K562 (cell line): Measurements from ENCODE around the gene ZNF805. TPM values are rescaled to one million over a fixed set of nuclear protein-coding genes. Genes with fewer than 3 reads are reported as not detected.

Experiments used
- BRF2 ChIP-seq: IDR thresholded peaks from 3 replicates; pipeline ENCODE4 v1.6.1; 2011; ENCODE audit warnings: borderline replicate concordance, mild to moderate bottlenecking; ENCODE audit not compliant: insufficient read length, insufficient read depth
- CREB3 ChIP-seq: fragments of 450-650 bp; conservative IDR thresholded peaks from 2 replicates; pipeline ENCODE4 v1.6.1; 2016; ENCODE audit warnings: missing genetic modification characterization, low read depth, mild to moderate bottlenecking, missing compliant biosample characterization, moderate library complexity
- CREM ChIP-seq: IDR thresholded peaks from 2 replicates; pipeline ENCODE4 v1.6.1; 2014; ENCODE audit warnings: antibody characterized with exemption, low read depth
- FOXJ2 ChIP-seq: fragments of 200-800 bp; sonication (Bioruptor generic); IDR thresholded peaks from 2 replicates; pipeline ENCODE4 v1.6.1; 2016; ENCODE audit warnings: missing genetic modification characterization, missing compliant biosample characterization
- NCOA6 ChIP-seq: fragments of 450-650 bp; IDR thresholded peaks from 2 replicates; pipeline ENCODE4 v1.6.1; 2017; ENCODE audit warnings: mild to moderate bottlenecking
- NFE2L1 ChIP-seq: fragments of 450-650 bp; IDR thresholded peaks from 2 replicates; pipeline ENCODE4 v1.6.1; 2016; ENCODE audit warnings: missing genetic modification characterization, low read depth, mild to moderate bottlenecking, missing compliant biosample characterization, moderate library complexity, borderline replicate concordance
- RERE ChIP-seq: sonication (generic); formaldehyde crosslinking; IDR thresholded peaks from 2 replicates; pipeline ENCODE4 v1.8.0; 2023; ENCODE audit warnings: missing genetic modification reagents, mild to moderate bottlenecking, borderline replicate concordance
- SAP30 ChIP-seq: fragments of 200-600 bp; sonication (generic); IDR thresholded peaks from 2 replicates; pipeline ENCODE4 v1.6.1; 2012; ENCODE audit warnings: borderline replicate concordance, low read depth, mild to moderate bottlenecking, moderate library complexity, low read length, control low read depth, inconsistent platforms; ENCODE audit not compliant: insufficient read depth, poor library complexity, severe bottlenecking
- TCF15 ChIP-seq: fragments of 250-450 bp; sonication (Bioruptor Pico); IDR thresholded peaks from 2 replicates; pipeline ENCODE4 v1.8.0; 2022; ENCODE audit warnings: moderate library complexity, mild to moderate bottlenecking, inconsistent platforms
- XRCC5 ChIP-seq: fragments of 200-400 bp; formaldehyde crosslinking; IDR thresholded peaks from 2 replicates; pipeline ENCODE4 v1.6.1; 2017; ENCODE audit warnings: low read depth, mild to moderate bottlenecking, low read length
- ZNF134 ChIP-seq: fragments of 250-450 bp; sonication (Bioruptor Pico); conservative IDR thresholded peaks from 2 replicates; pipeline ENCODE4 v1.4.0; 2020
- ZNF23 ChIP-seq: fragments of 250-450 bp; sonication (Bioruptor Pico); IDR thresholded peaks from 2 replicates; pipeline ENCODE4 v1.4.0; 2020; ENCODE audit warnings: mild to moderate bottlenecking
- ZNF395 ChIP-seq: fragments of 200-800 bp; sonication (Bioruptor generic); IDR thresholded peaks from 2 replicates; pipeline ENCODE4 v1.6.1; 2017; ENCODE audit warnings: missing genetic modification characterization, missing compliant biosample characterization
- ZNF445 ChIP-seq: fragments of 250-450 bp; sonication (Bioruptor Pico); IDR thresholded peaks from 2 replicates; pipeline ENCODE4 v1.4.0; 2020; ENCODE audit warnings: low read depth, mild to moderate bottlenecking, moderate library complexity
- ZNF586 ChIP-seq: fragments of 450-650 bp; formaldehyde crosslinking; conservative IDR thresholded peaks from 2 replicates; pipeline ENCODE4 v1.4.0; 2020; ENCODE audit warnings: mild to moderate bottlenecking, moderate library complexity
- polyA plus RNA-seq, 8 experiments: library from polyadenylated mRNA; depleted of rRNA in 4 of 8; stranded (reverse) in 5 of 8; unstranded in 3 of 8; fragments of >200 nt; fragmentation: Nextera tagmentation in 2 of 8; fragmentation: Illumina TruSeq in 1 of 8; extraction: Ambion mirVana in 2 of 8; extraction: Trizol in 1 of 8; gene quantifications; 2 replicates each; pipeline versions ENCODE4 v1.2.1 to v1.2.3, GENCODE V29; 2011 to 2014; ENCODE audit warnings: inconsistent platforms in 1 of 8, missing spikeins in 1 of 8
- total RNA-seq, 7 experiments: library from RNA; depleted of rRNA in 6 of 7; stranded (reverse); fragments of >200 nt in 6 of 7; fragmentation: Illumina TruSeq in 2 of 7; extraction: Trizol in 2 of 7; gene quantifications; 2 replicates each; pipeline versions ENCODE4 v1.2.1 to v1.2.3, GENCODE V29; 2011 to 2021; ENCODE audit warnings: low replicate concordance in 1 of 7

ZNF805 gene
- total and polyA plus RNA-seq, 9 of the 15 experiments (the other 6 are each of a cell fraction or from before 2014, with no cell fraction given), result 0.32 to 6.7 (median 3.9) TPM

GRCh38 chr19:57279418-57280164 is 39.2 kb downstream of the ZNF805 start (continued):
- TF ChIP-seq CREB3 (tag), result 0 out of 2 replicates have a peak, but pooled peaks have one; percentile 57
- no peak for TF ChIP-seq ZNF445 (CRISPR knock-in tag)
- TF ChIP-seq FOXJ2 (tag), result 0 out of 2 replicates have a peak, but pooled peaks have one; percentile 49
- no peak for TF ChIP-seq TCF15
- TF ChIP-seq ZNF134 (CRISPR knock-in tag), result no peak
- TF ChIP-seq ZNF23 (CRISPR knock-in tag), result no peak
- TF ChIP-seq XRCC5, result peak; percentile 72; the same call in 1 of the 2 replicates
- peak; percentile 81 for TF ChIP-seq CREM
- no peak for TF ChIP-seq NFE2L1 (tag)
- TF ChIP-seq SAP30, result no peak
- peak; percentile 87 for TF ChIP-seq ZNF395 (CRISPR knock-in tag)
- no peak for TF ChIP-seq NCOA6
- TF ChIP-seq RERE (CRISPR knock-in tag), result no peak
- TF ChIP-seq ZNF586 (CRISPR knock-in tag), result no peak
- TF ChIP-seq BRF2, result no peak
